ENCODE results near the gene PLCB1.
"Not testable (repeated sequence)": the region's sequence is repeated elsewhere in the genome, so short reads cannot be mapped to it uniquely, and the experiment has no call there.

DNA sequence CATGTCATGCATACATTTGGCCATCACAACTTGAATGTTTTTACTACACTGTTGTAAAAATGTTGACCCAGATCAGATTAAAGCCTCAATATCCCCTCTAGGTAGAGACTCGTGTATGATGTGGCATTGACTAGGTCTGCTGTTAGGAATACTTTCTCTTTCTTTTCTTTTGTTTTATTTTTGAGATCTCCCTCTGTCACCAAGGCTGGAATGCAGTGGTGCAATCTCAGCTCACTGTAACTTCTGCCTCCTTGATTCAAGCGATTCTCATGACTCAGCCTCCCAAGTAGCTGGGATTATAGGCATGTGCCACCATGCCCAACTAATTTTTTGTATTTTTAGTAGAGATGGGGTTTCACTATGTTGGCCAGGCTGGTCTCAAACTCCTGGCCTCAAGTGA lies 334.7 kb downstream of the PLCB1 start:
- not testable (repeated sequence) for TF ChIP-seq CTCF, POLR2A (IDR thresholded peaks at IDR 0.05)

All from Peyer's patch (tissue), 4 donors.